ENCODE results near the gene PJA1. TPM values are rescaled to one million over a fixed set of nuclear protein-coding genes. Genes with fewer than 3 reads are reported as not detected.

Gene PJA1
- polyA plus RNA-seq, 10 donors = 69.5 to 91.8 (median 80.7) TPM

DNA sequence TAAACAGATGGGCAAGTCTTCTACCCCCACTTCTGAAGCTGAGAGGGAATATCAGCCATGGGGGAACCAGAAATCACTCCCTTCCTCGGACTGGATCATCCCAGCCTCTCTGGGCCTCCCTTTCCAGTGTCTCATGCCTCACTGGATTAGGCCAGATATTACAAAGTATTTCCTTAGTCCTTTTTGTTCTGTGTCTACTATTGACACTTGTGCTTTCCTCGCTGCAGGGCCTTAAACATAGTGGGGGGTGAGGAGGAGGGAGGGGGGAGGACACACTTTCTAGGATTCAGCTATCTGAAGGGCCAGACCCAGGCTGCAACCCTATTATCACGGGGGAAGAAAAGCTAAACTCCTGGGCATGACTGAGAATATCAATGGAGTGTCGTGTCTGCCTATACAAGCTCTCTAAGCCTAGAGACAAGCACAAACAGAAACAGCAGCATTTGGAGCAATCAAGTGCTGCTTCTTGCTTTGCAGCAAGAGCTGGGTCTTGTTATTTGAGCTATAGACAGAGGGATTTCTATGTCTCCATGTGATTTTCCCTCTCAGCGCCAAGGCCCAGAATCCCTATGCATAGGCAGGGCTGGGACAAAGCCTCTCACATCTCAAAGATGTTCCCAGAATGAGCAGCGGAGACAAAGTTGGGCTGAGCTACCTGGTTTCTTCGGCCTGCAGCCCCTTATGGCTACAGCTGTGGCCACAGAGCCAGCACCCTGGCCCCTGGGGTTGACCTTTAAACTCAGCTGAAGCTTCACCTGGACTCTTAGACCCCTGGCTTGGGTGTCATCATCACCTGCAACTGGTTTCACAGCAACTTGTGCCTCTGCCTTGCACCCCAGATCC, 20.2 kb downstream of the PJA1 start:
- no peak for DNase-seq

DNA sequence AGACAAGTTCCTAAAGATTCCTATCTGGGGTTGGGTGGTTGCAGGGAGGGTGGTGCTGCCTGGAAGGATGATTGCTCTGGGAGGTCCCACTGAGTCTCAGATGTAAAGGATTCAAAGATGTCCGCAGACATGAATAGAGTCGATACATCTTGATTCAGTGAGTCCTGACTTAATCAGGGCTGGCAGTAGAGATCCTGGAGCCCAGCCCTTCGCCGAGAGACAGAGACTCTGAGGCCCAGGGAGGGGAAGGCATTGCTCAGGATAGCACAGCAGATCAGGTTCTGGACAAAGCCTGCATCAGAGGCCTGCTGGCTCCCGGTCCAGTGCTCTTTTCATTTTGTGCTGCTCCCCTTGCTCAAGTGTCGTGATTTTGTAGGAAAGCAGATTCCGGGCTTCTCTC, 21.7 kb downstream of the PJA1 start:
- peak in 1 of 3 donors; percentile 51 for DNase-seq

- DNase-seq = peak in 2 of 3 donors; percentile 16 to 60
These were observed 22.3 kb downstream of the PJA1 start for GRCh38 chrX:69142788-69143469.

- no peak for DNase-seq
These were observed 24.4 kb downstream of the PJA1 start for GRCh38 chrX:69140837-69141236.

GRCh38 chrX:69139516-69139915, 25.7 kb downstream of the PJA1 start:
- no peak for DNase-seq

GRCh38 chrX:69138512-69138911, 26.7 kb downstream of the PJA1 start:
- no peak for DNase-seq

DNA sequence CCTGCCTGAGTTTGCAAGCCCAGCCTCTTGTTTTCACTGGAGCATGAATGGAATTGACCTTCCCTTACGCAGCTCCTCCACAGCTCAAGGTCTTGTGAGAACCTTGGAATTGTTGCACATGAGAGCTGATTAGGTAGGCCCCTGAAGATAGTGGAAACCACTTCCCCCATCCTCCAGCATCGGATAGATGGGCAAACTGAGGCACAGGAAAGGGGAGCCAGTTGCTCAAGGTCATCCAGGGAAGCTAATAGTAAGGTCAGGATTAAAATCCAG, 27.2 kb downstream of the PJA1 start:
- DNase-seq = no peak

DNA sequence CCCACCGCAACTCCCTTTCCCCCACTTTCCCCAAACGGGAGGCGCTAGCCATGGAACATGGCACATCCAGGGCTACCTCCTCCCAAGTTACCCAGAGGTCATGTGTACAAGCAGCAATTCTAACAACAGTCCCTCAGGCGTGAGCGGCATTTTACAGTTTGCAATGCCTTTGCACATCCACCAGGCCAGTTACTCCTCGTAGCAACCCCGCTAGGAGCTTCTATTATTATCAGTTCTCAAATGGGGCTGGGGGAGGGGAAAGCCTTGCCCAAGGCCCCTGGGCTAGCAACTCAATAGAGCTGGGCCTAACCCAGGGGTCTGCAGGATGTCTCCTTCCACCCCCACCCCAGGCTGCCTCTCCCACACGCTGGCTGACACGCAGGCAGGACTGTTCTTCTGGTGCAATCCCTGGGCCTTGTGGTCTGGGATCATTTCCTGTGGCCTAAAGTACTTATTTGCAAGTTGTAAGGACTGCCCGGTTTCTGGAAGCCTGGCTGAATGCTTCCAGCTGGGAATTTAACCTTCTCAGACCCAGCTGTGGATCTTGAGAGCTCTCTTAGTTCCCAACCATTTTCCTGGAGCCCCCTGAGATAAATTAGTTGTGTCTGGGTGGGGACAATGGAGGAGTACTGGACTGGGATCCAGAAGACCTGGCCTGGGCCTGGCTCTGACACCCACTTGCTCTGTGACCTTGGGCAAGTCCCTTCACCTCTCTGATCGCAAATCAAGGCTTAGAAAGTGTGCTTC, 27.7 kb downstream of the PJA1 start:
- DNase-seq = peak in 2 of 3 donors; percentile 55 to 83

DNA sequence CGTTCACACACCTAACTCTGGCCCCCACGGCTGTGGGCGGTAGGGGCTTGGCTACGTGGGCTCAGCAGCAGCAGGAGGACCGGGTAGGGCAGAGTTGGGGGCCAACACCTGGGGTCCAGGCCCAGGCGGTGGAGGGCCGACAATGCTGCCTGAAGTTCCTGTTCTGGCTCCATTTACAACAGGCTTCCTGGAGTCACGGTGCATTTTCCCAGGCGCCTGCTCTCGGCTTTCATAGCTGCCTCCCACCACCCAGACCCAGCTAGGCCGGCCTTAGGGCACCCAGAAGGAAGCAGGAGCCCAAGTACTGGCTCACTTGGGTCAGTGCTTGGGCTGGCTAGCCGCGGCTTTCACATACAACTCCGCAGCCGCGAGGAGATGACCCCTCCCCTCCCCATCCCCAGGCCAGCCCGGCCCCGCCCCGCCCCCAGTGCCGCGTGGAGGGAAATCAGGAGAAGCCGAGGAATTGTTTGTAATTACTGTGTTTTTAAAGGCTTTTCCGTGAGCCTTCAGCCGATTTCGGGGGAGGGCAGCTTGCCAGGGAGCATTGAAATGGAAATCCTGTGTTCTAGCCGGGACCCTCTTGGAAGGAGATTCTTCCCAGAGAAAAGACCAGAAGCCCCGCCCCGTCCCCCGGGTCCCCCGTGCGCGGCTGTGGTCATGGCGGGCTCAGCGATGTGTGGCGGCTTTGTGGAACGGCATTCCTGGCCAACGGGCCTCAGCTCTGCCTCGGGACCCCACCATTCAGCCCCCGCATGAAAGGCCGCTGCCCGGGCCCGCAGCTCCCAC, 28.5 kb downstream of the PJA1 start:
- peak in 2 of 3 donors; percentile 68 to 82 for DNase-seq

DNA sequence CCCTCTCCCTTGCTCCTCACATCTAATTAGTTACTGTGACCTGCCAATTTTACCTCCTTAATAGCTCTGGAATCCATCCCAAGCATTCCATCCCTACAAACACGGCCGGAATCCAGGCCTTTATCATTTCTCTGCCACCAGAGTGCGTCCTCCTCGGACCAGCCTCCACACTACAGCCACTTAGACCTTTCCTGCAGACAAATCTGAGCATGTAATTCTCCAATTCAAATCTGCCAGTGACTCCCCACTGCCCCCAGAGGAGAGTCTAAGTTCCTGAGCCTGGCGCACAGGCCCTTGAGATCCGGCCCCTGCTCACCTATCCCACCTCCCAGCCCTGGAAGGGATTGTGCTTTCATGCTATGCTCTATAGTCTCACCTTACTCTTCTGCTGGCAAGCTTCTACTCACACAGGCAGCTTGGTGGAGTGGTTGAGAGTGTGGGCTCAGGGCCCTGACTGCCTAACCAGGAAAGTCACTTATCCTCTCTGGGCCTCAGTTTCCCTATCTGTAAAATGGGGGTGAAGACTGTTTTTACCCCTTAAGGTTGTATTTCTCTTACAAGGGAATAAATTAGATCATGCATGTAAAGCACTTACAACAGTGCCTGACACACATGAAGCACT, 31.2 kb downstream of the PJA1 start:
- DNase-seq = peak in 2 of 3 donors; percentile 26 to 53

DNA sequence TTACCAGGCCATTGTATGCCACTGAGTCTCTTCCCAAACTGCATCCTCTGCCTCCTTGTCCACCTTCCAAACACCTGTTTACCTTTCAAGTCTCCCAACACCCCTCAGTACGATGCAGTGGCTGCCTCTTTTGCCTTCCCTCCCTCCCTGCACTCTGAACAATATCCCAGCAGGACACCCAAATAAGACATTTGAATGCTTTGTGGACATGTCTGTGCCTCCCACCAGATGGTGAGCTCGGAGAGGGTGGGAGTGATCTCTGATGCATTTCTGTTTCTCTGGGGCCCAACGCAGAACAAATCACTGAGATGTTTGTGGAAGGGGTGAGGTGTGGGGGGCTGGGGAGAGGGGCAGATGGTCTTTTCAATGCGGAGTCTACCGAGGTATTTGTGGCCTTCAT, 33.4 kb downstream of the PJA1 start:
- DNase-seq = no peak

DNA sequence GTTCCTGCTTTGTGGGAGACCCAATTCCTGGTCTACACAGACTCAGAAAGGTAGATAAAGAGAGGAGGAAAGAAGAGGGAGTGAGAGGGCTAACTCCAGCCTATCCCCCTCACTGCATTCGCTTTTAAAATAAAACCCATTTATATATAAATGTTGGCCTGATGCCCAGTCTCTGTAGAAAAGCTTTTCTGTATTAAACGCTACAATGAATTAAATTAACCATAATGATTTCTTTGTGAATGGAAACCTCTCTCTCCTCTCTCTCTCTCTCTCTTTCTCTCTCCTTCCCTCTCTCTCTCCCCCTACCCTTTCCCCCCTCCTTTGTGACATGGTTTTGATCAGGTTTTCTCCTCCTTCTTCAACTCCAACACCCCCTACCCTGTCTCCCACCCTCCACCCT, 34.8 kb downstream of the PJA1 start:
- peak in 1 of 3 donors; percentile 38 for DNase-seq

- DNase-seq = peak in 1 of 3 donors; percentile 52
These were observed 36.7 kb downstream of the PJA1 start for GRCh38 chrX:69128588-69128987.

GRCh38 chrX:69127466-69127865, 37.8 kb downstream of the PJA1 start:
- no peak for DNase-seq

DNA sequence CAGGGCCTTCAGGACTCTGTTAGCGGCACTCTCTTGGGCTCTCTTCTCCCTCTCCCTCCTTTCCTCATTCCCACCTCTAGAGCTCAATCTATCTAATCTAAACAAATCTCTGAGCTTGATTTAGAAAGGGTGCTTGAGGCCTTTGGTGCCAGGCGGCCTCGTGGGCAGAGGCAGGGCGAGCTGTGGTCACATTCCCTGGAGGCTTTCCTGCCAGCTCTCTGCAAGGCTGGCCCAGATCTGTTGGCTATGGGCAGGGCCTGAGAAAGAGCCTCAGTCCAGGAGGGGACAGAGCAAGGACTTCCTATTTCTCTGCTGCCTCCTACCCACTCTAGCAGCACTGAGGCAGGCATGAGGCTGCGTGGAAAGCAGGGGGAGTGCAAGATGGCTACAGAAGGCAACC, 38.6 kb downstream of the PJA1 start:
- no peak for DNase-seq

DNA sequence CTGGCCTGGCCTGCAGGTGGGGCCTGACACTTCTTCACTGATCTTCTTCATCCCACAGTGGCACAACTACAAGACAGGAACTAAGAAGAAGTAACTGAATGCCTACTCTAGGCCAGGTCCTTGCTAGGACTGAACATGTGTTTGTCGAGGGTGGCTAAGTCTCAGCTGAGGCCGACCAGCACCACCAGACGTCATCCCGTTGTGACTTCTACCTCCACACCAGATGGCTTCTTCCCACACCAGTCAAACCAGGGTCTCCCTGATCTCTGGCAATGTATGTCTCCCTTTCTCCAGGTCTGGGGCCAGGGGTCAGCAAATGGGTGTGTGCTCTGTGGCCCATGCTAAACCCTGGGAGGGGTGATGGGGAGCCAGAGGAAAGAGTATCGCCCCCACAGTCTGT, 40.2 kb downstream of the PJA1 start:
- no peak for DNase-seq

GRCh38 chrX:69124108-69124507, 41.1 kb downstream of the PJA1 start:
- DNase-seq = no peak

GRCh38 chrX:69123481-69123880, 41.8 kb downstream of the PJA1 start:
- DNase-seq = no peak

DNA sequence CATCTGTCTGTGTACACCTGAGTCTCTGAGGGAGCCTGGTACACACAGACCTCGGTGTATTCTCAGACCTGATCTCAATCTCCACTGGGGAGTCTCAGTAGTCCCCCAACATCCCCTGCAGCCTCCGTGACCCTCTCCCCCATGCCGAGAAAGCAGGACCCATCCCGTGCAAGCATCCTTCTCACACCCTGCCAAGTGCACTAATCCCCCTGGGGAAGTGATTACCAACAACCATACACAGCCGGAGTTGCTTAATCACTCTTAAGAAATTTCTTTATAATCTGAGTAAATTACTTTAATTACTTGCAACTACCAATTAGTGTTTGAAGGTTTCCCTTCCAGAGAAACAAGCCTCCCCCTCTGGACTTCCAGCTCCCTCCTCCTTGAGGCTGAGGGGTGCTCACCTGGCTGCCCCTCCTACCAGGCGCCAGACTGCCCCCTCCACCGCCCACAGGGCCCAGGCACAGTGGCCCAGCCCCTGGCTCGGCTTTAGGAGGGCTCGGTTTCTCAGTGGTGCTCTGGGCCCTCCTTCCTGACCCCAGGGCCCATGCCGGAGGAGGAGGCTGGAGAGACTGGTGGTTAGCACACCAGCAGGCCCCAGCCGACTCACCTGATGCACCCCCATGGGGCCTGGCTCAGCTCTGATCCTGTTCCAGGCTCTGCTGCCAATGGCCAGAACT, 43.8 kb downstream of the PJA1 start:
- DNase-seq = no peak

- DNase-seq = no peak
These were observed 44.8 kb downstream of the PJA1 start for GRCh38 chrX:69120476-69120875.

GRCh38 chrX:69119122-69119521, 46.1 kb downstream of the PJA1 start:
- DNase-seq = no peak
